Measurements from ENCODE around the gene NDST1. TPM values are rescaled to one million over a fixed set of nuclear protein-coding genes. Genes with fewer than 3 reads are reported as not detected.
"Not testable (repeated sequence)": the region's sequence is repeated elsewhere in the genome, so short reads cannot be mapped to it uniquely, and the experiment has no call there.

NDST1 gene
- 28.6 TPM for total RNA-seq

- DNase-seq: no peak
Observed at GRCh38 chr5:150507474-150508276, at the start of gene NDST1. NDST1 (plus strand) TSS chr5:150508131; CDS start chr5:150521255, 13,124 bp downstream.

- DNase-seq: peak; percentile 24
Observed at GRCh38 chr5:150458802-150459557, 49.0 kb upstream of the NDST1 start.

- DNase-seq: no peak
Observed at GRCh38 chr5:150460781-150461180, 47.1 kb upstream of the NDST1 start.

DNA sequence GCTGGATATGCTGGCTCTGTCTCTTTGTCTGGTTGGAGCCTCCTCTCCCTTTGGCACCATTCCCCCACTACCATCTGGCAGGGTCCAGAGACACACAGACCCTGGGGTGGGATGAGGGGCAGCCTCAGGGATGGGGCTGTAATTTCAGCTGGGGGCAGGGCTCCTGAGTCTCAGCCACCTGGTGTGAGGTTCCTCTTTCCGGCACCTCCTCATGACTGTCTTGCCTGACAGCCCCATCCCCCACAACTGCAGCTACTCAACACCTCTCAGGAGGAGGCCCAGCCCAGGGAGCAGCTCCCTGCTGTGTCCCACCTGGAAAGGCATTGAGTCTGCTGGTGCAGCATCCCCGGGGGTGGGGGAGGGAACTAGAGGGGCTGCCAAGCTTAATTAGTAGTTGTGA lies 46.7 kb upstream of the NDST1 start:
- DNase-seq: no peak

GRCh38 chr5:150464554-150465012 lies 43.3 kb upstream of the NDST1 start:
- peak; percentile 35 for DNase-seq

- no peak for DNase-seq
Observed at GRCh38 chr5:150465927-150466326, 42.0 kb upstream of the NDST1 start.

- no peak for DNase-seq
Observed at GRCh38 chr5:150468206-150468605, 39.7 kb upstream of the NDST1 start.

DNA sequence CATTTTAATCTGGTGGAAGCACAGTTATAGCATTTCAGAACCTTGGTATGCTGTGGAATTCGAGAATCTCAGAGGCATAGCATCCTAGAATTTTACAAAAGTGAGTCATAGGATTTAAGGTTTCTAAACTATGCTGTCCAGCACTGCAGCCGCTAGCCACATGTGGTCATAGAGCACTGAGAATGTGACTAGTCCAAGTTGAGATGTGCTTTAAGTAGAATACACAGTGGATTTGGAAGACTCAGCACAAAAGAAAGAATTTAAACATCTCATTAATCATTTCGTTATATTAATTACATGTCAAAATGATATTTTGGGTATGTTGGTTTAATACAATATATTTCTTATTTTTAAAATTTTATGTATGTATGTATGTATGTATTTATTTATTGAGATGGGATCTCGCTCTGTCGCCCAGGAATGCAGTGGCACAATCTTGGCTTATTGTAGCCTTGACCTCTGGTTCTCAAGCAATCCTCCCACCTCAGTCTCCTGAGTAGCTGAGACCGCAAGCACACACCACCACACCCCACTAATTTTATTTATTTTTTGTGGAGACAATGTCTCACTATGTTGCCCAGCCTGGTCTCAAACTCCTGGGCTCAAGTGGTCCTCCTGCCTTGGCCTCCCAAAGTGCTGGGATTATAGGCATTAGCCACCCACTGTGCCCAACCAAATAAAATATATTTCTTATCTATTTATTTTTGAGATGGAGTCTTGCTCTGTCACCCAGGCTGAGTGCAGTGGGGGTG lies 38.0 kb upstream of the NDST1 start:
- no peak for DNase-seq

- DNase-seq: no peak
Observed at GRCh38 chr5:150473673-150474358, 34.1 kb upstream of the NDST1 start.

GRCh38 chr5:150476568-150476967 lies 31.4 kb upstream of the NDST1 start:
- DNase-seq: not testable (repeated sequence)

GRCh38 chr5:150479416-150479815 lies 28.5 kb upstream of the NDST1 start:
- DNase-seq: no peak

GRCh38 chr5:150481708-150481965 lies 26.3 kb upstream of the NDST1 start:
- no peak for DNase-seq

DNA sequence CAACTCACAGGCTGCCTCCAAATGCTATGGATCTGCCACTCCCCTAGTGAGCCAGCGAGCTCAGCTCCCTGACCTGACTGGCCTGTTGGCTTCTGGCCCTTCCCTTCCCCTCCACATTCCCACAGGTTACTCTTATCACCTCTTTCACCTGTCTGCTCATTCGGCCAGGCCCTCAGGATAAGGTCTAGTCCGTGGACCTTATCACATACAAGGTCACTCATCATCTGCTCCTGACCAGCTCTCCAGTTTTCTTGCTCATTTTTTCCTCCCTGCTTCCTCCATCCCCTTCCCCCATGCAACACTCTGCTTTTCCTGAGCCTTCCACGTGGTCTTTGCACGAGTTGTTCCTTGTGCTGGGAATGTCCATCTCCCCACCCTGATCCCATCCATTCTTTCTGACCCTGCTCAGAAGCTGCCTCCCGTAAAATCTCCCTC lies 25.9 kb upstream of the NDST1 start:
- DNase-seq: no peak

GRCh38 chr5:150484964-150485692 lies 22.8 kb upstream of the NDST1 start:
- no peak for DNase-seq

DNA sequence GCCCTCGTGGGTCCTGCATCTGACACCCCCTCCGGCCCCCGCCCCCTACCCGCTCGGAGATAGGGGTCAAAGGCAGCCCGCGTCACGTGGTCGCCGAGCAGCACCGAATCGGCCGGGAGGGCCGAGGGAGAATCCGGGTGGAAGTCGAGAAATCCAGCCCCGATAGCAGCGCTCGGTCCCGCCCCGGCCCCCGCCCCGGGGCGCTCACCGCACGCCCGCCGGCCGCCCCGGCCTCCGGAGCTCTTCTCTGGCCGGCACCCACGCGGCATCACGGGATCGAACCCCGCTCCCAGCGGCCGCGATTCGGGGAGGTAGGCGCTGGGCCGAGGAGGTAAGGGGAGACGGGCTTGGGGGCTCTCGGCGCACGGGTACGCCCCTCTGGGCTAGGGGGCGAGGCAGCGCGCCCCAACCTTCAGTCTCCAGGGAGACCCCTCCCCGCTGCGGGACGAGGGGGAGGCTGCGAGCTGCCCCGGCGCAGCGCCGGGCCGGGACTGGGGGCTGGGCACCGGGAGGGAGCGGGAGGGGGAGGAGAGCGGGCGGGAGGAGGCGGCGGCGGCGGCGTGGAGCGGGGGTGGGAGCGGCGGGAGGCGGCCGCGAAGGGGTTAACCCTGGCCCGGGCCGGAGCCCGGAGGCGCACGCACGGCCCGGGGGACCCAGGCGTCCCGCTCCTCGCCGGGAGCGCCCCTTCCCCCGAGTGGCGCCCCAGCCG lies 22.1 kb upstream of the NDST1 start:
- no peak for DNase-seq

GRCh38 chr5:150486402-150487198 lies 21.3 kb upstream of the NDST1 start:
- peak; percentile 51 for DNase-seq

GRCh38 chr5:150487199-150488061 lies 20.5 kb upstream of the NDST1 start:
- peak; percentile 24 for DNase-seq

GRCh38 chr5:150488519-150489359 lies 19.2 kb upstream of the NDST1 start:
- no peak for DNase-seq

Data from skin of body (tissue), 2 donors.